Fibroblast of the aortic adventitia (primary cell): ENCODE results near the gene KMT2B. TPM values are rescaled to one million over a fixed set of nuclear protein-coding genes. Genes with fewer than 3 reads are reported as not detected.
A peak's percentile ranks its signal among the peaks of the same experiment; 100 is the strongest.

Source experiments
- DNase-seq: peaks from one replicate; pipeline ENCODE4 v3.0.0-alpha.2; 2010; ENCODE audit warnings: low read depth
- H3K4me3 ChIP-seq: 2 replicates; pipeline ENCODE4 v1.5.1; 2011; ENCODE audit warnings: low read depth, mild to moderate bottlenecking, control low read depth, low read length, moderate library complexity
- CTCF ChIP-seq: IDR thresholded peaks from 2 replicates; pipeline ENCODE4 v1.5.1; 2011; ENCODE audit warnings: mild to moderate bottlenecking, low read length, control low read depth, inconsistent platforms; ENCODE audit not compliant: insufficient read depth
- total RNA-seq: library from RNA; depleted of rRNA; stranded (reverse); fragments of >200 nt; gene quantifications from 2 replicates; pipeline ENCODE4 v1.2.3, GENCODE V29; 2012; ENCODE audit warnings: low replicate concordance

KMT2B gene
- total RNA-seq, 1 donor = 6.8 TPM

GRCh38 chr19:35752746-35753350 lies 35.0 kb downstream of the KMT2B start:
- no peak for TF ChIP-seq CTCF
- no peak overlapping the region for H3K4me3 ChIP-seq
- DNase-seq = peak; percentile 24

DNA sequence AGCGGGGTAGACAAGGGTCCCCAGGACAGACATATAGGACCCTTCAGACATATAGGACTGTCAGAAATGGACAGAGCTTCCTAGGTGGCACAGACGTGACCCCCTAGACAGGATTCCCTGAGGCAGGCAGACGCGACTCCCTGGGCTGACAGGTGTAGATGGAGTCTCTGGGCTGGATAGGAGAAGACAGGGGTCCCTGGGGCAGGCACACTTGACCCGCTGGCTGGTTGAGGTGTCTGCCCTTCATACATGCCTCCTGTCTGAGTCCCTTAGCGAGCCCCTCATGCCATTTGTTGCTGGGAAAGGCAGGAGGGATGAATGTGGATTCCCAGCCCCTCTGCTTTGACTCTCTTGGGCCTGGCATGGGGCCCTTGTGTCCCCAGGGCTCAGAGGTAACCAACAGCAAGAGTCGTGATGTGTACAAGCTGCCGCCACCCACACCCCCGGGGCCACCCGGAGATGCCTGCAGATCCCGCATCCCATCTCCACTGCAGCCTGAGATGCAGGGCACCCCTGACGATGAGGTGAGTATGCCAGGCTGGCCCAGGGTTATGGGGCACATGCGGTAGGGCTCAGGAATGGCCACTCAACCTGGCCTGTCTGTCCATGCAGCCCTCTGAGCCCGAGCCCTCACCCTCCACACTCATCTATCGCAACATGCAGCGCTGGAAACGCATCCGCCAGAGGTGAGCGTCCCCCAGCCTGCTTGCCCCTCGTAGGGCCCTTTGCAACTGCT lies 36.0 kb downstream of the KMT2B start:
- TF ChIP-seq CTCF = no peak
- peak; percentile 41 for DNase-seq
- no peak overlapping the region for H3K4me3 ChIP-seq

DNA sequence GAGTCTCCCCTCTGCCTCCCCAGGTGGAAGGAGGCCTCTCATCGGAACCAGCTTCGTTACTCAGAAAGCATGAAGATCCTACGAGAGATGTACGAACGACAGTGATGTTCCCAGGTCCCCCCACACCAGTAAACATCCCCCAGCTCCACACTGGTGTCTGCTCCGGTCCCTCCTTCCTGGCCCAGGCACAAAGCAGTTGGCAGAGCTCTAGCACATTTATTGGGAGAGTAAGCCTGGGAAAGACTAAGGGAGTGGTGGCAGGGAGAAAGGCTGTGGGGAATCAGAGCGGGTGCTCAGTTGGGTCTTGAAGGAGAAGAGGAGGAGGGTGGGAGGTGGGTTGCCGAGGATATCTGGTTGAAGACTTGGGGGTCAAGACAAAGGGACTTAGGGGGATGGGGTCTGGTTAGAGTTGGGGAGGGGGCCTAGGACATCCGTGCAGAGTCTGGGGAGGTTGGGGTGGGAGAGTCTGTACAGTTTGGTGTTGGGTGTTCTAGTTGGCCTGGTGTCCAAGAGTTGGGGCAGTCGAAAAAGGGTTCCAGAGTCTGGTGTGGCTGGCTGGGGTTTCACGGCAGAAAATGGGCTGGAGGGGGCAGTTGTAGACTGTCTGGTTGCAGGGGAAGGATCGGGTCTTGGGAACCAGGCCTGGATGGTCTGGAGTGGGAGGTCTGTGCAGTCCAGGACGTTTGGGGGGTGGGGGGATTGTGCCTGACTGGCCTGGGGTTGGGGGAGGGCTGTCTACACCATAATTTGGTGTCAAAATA lies 36.7 kb downstream of the KMT2B start:
- TF ChIP-seq CTCF = no peak
- peak; percentile 31 for DNase-seq
- peak overlapping the region; percentile 91 for H3K4me3 ChIP-seq

DNA sequence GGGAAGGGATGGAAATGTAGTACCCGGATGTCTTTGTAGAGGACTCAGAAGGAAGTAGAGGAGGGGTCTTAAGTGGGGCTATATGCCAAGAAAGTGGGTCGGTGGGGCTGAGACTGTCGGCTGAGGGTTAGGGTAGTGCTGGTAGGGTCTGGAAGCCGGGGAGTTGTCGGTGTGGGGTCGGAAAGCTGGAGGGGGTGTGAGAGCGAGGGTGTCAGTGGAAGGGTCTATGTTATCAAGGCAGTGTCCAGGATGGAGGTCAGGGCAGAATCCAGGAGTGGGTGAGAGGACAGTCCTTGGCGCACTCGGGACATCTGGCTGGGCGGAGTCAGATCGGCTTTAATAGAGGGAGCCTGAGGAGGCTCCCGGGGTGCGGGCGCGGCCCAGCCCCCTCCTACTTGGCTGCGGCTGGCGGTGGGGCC lies 37.3 kb downstream of the KMT2B start:
- no peak for TF ChIP-seq CTCF
- no peak for DNase-seq
- peak overlapping the region; percentile 91 for H3K4me3 ChIP-seq

- peak; percentile 85 for DNase-seq
- TF ChIP-seq CTCF = no peak
- peak overlapping the region; percentile 91 for H3K4me3 ChIP-seq
Measured at GRCh38 chr19:35755550-35756376, 38.0 kb downstream of the KMT2B start.
